Embryonic facial prominence (tissue), 1 donor: Measurements from ENCODE around the gene SSBP4.
"Not testable (repeated sequence)": the region's sequence is repeated elsewhere in the genome, so short reads cannot be mapped to it uniquely, and the experiment has no call there.

Experiments used
- DNase-seq: peaks from one replicate; pipeline ENCODE4 v3.0.0-alpha.2; 2016; ENCODE audit errors: extremely low spot score

The SSBP4 gene

DNA sequence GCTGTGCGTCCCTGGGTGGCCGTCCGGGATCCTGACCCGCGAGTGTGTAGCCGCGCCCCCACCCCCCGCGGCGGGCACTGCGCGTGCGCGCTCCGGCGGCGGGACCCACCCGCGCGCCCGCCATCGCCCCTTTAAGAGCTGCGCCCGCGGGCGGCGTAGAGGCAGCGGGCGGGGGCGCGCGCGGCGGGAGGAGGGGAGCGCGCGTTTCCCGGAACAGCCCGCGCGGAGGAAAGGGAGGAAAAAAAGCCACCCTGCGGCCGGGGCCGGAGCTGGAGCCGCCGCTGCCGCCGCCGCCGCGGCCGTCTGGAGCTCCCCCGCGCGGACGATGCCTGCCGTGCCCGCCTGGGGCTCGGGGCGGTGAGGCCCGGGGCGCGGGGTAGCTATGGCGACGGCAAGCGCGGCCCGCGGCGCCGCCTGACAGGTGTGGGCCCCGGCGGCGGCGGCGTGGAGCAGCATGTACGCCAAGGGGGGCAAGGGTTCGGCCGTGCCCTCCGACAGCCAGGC lies at the start of gene SSBP4:
TSS of gene SSBP4 (plus strand) at position 204 of the 504 bp plus-strand sequence. CDS start at position 455, 251 bp downstream.
- DNase-seq: no peak

DNA sequence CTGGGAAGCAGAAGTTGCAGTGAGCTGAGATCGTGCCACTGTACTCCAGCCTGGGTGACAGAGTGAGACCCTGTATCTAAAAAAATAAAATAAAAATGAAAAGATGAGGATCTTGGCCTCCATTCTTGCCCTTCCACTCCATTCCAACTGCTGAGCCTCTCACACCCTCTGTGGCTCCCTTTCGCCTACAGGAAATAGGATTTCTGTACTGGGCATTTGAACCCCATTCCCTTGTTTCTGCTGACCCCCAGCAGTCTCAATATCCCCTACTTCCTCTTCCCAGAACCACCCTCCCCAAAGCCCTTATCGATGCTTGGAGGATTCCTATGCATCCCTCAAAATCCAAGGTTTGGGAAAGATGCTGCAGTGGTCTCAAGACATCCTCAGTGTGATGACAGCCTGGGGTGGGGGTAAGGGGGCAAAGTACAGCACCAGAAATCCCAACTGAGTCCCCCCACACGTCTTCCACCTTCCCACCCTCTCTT lies 45.7 kb upstream of the SSBP4 start:
- no peak for DNase-seq

DNA sequence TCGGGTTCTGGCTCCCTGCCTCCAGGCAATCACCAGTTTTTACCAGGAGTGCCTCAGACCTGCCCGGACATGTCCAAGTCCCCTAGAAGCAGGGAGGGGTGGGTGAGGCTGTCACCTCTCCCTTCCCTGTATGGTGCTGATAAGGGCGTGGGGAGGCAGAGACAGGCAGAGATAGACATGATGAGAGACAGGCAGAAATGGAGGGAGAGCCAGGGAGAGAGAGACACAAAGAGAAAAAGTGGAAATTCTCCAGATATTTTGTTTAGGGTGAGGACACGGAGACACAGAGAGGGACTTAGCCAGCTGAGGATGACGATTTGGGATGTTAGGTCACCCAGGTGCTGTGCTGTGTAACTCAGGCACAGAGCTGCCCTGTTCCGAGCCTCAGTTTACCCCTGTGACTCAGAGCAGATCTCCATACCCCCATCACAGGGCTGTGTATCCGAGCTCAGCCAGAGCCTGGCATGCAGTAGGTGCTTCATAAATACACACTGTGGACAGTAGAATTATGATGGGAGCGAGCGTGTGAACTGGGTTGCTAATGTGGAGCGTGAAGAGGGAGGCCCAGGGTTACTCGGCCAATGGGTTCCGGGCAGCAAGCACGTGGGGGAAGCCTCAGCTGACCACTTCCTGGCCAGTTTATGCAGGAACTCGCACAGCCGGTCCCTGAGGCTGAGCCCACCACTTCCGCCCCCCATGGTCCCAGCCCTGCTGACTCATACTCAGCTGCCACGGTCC lies 45.1 kb upstream of the SSBP4 start:
- DNase-seq: no peak

DNA sequence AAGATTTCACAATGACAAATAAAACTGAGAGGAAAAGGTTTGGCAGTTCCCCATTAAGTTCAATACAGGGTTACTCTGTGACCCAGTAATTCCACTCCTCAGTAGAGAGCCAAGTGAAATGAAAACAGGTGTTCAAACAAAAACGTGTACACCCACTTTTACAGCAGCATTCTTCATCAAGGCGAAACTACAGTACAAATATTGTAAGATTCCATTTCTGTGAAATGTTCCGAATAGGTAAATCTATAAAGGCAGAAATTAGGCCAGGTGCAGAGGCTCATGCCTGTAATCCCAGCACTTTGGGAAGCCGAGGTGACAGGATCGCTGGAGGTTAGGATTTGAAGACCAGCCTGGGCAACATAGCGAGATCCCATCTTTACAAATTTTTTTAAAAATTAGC lies 42.2 kb upstream of the SSBP4 start:
- DNase-seq: no peak

DNA sequence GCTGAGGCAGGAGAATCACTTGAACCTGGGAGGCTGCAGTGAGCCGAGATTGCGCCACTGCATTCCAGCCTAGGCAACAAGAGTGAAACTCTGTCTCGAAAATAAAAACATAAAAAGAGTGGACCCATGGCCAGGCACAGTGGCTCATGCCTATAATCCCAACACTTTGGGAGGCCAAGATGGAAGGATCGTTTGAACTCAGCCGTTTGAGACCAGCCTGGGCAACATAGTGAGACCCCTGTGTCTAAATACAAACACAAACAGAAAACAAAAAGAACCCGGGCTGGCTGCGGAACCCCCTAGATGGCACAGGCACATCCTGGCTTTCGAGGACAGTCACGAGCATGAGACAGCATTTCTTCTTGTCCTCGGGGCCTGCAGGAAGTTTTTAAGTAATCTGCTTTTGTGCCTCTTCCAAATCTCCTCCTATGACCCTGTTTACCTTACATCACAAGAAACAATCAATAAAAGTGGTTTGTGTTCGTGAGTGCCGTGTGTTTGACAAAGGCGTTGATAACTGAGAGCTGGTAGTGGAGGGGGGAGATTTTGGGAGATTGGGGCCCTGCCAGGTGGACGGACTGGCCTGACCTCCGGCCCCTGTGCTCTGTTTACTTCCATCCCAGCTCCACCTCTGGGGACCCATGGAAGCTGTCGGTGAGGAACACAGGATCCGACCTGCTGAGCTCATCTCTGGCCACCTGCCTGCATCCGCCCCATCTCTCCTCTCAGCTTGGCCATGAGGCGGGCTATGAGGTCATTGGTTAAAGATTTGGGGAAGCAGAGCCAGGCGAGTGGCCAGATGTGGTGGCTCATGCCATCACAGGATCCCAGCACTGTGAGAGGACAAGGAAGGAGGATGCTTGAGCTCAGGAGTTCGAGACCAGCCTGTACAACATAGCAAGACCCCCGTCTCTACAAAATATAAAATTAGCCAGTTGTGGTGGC lies 39.1 kb upstream of the SSBP4 start:
- no peak for DNase-seq

DNA sequence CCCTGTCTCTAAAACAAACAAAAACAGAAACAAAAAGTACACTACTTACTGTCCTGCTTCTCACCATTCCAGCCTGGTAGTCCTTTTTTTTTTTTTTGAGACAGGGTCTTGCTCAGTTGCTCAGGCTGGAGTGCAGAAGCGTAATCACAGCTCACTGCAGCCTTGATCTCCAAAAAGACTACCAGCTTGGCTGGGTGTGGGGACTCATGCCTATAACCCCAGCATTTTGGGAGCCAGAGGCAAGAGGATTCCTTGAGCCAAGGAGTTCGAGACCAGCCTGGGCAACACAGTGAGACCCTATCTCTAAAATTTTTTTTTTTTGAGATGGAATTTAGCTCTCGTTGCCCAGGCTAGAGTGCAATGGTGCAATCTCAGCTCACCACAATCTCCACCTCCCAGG lies 38.4 kb upstream of the SSBP4 start:
- DNase-seq: no peak

DNA sequence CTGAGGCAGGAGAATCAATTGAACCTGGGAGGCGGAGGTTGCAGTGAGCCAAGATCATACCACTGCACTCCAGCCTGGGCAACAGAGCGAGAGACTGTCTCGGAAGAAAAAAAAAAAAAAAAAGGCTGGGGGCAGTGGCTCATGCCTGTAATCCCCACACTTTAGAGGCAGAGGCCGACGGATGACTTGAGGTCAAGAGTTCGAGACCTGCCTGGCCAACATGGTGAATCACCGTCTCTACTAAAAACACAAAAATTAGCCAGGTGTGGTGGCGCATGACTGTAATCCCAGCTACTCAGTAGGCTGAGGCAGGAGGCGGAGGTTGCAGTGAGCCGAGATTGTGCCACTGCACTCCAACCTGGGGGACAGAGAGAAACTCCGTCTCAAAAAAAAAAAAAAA lies 35.6 kb upstream of the SSBP4 start:
- DNase-seq: not testable (repeated sequence)

DNA sequence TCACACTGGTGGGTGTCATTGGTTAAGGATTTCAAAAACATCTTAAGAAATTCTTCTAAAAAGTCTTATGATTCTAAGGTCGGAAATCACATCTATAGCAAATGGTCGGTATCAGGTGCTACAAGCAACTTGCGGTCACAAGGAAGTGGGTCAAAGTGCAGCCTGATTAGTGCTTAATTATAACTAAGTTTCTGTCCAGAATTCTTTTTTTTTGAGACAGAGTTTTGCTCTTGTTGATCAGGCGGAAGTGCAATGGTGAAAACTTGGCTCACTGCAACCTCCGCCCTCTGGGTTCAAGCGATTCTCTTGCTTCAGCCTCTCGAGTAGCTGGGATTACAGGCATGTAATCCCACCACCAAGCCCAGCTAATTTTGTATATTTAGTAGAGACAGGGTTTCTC lies 34.4 kb upstream of the SSBP4 start:
- DNase-seq: no peak

DNA sequence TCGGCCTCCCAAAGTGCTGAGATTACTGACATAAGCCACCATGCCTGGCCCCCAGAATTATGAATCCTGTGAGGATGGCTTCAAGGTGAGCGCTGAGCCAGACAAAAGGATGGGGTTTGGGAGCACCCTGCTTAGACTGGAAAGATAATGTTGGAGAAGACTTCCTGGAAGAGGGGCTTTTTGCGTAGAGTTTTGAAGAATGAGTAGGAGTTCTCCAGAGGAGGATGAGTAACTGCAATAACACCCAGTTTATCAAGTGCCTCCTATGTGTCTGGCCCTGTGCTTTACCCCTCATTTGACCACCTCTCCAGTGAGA lies 33.9 kb upstream of the SSBP4 start:
- no peak for DNase-seq

DNA sequence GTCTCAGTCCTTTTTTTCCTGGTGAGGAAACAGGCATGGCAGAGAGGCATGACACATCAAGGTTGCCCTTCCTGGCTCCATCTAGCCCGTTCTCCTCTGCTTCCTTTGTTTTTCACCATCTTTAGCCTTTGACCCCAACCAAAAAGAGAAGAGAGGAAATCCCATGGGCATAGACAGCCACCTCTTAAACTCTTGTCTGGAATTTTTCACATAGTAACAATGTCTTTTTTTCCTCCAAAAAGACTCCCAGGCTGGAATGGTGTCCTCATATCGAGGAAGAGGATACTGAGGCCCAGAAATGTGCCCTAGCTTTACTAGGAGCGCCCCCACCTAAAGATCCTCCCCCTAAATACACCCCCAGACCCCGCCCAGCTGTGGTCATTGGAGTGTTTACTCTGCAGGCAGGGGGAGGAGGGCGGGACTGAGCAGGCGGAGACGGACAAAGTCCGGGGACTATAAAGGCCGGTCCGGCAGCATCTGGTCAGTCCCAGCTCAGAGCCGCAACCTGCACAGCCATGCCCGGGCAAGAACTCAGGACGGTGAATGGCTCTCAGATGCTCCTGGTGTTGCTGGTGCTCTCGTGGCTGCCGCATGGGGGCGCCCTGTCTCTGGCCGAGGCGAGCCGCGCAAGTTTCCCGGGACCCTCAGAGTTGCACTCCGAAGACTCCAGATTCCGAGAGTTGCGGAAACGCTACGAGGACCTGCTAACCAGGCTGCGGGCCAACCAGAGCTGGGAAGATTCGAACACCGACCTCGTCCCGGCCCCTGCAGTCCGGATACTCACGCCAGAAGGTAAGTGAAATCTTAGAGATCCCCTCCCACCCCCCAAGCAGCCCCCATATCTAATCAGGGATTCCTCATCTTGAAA lies 33.3 kb upstream of the SSBP4 start, which contains the start of gene GDF15:
TSS of gene GDF15 (plus strand) at position 484 of the 868 bp plus-strand sequence. CDS start at position 516, 32 bp downstream.
- no peak for DNase-seq

DNA sequence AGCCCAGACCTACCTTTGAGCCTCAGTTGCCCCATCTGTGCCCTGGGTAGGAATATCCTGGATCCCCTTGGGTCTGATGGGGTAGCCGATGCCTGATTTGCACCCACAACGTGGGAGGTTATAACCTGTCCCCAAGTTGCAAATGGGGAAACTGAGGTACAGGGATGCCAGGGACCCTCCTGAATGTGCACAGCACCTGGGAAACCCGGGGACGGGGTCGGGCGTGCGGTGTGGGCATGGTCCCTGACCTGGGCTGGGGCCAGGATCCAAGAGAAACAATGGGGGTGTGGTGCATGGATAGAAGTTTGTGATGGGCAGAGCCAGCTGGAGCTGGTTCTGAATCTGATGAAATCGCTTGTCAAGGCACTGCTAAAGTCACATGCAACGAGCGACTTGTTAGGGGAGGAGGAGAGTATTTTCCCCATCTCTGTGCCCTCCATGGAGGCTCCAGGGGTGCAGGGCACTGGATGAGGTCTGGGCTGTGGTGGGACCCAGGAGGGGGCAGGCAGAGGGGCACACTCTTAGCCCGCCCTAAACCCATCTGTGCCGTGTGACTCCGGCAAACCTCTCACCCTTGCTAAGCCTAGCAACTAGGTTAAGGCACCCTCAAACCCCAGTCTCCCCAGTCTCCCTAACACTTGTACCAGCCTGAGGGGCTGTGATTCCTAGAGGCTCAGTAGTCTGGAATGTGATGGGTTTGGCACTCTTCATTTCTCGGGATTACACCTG lies 32.5 kb upstream of the SSBP4 start:
- no peak for DNase-seq

DNA sequence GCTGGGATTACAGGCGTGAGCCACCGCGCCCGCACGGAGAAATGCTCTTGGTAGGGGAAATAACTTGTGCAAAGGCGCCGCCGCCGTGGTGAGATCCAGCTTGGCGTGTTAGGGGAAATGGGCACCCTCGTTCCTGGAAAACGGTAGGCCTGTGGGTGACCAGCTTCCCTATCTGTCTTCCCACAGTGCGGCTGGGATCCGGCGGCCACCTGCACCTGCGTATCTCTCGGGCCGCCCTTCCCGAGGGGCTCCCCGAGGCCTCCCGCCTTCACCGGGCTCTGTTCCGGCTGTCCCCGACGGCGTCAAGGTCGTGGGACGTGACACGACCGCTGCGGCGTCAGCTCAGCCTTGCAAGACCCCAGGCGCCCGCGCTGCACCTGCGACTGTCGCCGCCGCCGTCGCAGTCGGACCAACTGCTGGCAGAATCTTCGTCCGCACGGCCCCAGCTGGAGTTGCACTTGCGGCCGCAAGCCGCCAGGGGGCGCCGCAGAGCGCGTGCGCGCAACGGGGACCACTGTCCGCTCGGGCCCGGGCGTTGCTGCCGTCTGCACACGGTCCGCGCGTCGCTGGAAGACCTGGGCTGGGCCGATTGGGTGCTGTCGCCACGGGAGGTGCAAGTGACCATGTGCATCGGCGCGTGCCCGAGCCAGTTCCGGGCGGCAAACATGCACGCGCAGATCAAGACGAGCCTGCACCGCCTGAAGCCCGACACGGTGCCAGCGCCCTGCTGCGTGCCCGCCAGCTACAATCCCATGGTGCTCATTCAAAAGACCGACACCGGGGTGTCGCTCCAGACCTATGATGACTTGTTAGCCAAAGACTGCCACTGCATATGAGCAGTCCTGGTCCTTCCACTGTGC lies 30.9 kb upstream of the SSBP4 start:
- DNase-seq: no peak

DNA sequence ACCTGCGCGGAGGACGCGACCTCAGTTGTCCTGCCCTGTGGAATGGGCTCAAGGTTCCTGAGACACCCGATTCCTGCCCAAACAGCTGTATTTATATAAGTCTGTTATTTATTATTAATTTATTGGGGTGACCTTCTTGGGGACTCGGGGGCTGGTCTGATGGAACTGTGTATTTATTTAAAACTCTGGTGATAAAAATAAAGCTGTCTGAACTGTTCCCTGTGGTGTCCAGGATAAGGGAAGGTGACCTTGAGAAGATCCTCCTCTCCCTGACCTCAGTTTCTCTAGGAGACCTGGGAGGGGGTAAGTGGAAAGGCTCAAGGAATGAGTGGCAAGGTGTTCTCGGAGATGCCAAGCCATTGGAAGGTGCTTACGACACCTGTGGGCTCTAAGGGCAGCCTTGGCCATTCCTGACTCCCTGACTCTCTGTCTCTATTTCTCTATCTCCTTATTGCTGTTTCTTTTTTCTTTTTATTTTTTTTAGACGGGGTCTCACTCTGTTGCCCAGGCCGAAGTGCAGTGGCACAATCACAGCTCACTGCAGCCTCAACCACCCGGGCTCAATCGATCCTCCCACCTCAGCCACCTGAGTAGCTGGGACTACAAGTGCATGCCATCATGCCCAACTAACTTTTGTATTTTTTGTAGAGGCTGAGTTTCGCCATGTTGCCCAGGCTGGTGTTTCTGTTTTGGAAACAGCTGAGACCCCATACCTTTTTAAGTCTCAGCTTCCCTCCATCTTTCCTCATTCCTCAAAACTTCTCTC lies 30.1 kb upstream of the SSBP4 start:
- DNase-seq: no peak

DNA sequence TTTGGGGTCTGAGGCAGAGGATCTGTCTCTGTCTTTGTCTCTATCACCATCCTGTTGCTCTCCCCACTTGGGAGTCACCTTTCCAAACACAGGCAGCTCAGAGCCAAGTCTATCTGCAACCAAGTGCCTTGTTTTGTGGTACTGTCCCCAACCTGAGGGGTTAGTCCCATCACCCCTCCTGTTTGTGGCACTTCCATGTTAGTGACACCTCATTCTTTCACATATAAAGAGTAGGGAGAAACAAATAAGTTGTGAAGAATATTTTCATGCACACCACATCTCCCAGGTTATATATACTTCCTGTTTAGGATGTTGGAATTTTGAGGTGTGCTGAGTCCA lies 29.5 kb upstream of the SSBP4 start:
- no peak for DNase-seq

DNA sequence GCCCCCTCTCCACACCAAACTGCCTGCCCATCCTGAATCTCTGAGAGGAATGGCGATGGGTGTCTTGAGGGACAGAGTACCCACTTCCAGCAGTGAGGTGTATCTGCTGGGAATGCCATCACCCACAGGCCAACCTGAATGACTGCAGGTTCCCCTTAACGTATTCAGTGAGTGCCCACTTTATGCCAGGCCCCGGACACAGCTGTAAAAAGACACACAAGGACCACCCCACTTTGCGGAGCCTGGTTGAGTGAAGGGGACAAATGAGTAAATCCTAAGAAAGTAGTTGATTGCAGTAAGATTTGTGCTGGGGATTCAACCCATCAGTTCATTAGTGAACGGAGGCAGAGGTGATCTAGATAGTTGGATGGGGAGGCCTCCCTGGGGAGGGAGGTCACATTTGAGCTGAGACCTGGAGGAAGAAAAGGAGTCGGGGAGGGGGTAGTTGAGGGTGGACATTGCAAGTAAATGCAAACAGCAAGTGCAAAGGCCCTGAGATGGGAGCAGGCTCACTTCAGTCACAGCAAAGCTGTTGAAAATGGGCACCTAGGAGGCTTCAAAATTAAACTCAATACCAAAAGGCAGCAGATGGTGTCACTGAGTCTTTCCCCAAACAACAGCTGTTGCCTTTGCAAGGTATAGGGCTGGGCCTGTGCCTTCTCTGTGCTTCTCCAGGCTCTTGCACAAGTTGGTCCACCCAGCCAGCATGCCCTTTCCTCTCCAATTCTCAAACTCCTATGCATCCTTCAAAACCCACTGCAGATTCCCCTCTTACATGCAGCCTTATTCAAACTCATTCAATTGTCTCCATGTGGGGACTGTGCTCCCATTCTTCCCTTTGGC lies 28.9 kb upstream of the SSBP4 start:
- DNase-seq: no peak

DNA sequence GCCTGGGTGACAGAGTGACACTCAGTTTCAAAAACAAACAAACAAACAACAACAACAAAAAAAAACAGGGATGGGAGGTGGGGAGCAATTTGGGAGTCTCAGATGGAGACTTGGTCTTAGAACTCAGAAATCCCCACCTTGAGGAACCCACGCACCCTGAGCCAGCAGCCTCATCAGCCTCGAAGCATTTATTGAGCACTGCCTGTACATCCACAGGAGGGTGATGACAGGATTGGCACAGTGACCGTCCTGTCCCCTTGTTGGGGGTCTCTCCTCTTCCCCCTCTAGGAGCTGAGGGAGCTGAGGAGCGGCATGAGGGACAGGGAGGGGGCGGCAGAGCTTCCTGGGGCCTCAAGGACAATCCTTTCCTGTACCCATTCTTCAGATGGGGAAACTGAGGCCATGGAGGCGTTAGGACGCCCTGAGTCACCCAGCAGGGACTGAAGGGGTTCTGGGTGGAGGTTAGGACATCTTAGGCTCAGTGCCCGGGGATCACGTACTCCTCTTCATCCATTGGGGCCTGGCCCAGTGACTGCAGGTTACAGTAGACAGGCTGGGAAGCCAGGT lies 27.6 kb upstream of the SSBP4 start:
- no peak for DNase-seq

DNA sequence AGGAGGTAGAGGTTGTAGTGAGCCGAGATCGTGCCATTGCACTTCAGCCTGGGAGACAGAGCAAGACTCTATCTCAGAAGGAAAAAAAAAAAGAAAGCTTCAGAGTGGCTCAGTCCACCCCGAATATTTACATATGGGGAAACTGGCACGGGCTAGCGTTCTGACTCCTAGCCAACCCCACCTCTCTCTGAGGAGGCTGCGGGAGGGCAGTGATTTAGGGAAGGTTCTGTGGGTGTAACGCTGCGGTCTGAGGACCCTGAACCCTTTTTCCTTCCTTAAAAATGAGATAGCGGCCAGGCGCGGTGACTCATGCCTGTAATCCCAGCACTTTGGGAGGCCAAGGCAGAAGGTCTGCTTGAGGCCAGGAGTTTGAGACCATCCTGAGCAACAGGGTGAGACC lies 26.8 kb upstream of the SSBP4 start:
- DNase-seq: no peak

DNA sequence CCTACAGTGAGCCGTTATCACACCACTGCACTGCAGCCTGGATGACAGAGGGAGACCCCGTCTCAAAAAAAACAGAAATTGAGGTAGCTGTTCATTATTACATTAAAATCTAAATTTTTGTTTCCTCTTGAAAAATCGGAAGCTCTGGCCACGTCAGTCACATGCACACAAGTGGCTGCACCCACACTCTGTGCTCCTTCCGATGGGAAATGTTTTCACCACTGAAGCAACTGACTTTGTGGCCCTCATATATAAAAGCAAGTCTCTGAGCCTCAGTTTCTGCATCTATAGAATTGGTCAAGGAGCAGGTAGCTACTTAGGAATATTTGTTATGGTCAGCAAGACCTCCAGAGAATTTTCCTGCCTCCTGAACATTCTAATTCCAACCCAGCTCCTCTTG lies 26.3 kb upstream of the SSBP4 start:
- no peak for DNase-seq
